Esophagus squamous epithelium (tissue), 4 donors: ENCODE measurements around the gene CNPY1.

ENCODE experiments used
- POLR2A ChIP-seq, 4 donors: fragments of 450-650 bp; IDR thresholded peaks; one replicate each; pipeline ENCODE4 v1.6.1; 2017; ENCODE audit warnings: antibody characterized with exemption in 4 of 4, mild to moderate bottlenecking in 4 of 4, moderate library complexity in 3 of 4
- TF ChIP-seq, protein P1 (sequence below), 6 experiments: fragments of 450-650 bp in 4 of 6; fragments of 200-600 bp in 2 of 6; sonication (generic) in 2 of 6; IDR thresholded peaks; one replicate each; pipeline ENCODE4 v1.5.1; 2016 to 2019; ENCODE audit warnings: antibody characterized with exemption in 6 of 6, mild to moderate bottlenecking in 4 of 6, moderate library complexity in 4 of 6

DNA sequence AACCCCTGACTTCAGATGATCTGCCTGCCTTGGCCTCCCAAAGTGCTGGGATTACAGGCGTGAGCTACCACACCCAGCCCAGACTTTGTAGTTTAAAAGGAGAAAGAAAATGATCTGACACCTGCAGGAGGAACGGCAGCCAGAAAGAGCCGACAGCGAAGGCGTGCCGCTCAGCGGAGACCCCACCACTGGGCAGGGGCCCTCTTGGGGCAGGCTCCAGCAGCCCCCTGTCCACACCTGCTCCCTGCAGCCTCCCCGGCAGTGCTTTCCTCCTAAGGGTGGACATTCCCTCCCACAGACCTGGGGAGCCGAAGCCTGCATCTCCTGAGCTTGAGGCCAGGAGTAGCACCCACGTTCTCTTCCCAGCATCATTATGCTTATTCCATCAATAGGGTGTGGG, 19.2 kb upstream of the CNPY1 start:
- no peak for TF ChIP-seq POLR2A (IDR thresholded peaks at IDR 0.05)
- TF ChIP-seq, protein P1, sequence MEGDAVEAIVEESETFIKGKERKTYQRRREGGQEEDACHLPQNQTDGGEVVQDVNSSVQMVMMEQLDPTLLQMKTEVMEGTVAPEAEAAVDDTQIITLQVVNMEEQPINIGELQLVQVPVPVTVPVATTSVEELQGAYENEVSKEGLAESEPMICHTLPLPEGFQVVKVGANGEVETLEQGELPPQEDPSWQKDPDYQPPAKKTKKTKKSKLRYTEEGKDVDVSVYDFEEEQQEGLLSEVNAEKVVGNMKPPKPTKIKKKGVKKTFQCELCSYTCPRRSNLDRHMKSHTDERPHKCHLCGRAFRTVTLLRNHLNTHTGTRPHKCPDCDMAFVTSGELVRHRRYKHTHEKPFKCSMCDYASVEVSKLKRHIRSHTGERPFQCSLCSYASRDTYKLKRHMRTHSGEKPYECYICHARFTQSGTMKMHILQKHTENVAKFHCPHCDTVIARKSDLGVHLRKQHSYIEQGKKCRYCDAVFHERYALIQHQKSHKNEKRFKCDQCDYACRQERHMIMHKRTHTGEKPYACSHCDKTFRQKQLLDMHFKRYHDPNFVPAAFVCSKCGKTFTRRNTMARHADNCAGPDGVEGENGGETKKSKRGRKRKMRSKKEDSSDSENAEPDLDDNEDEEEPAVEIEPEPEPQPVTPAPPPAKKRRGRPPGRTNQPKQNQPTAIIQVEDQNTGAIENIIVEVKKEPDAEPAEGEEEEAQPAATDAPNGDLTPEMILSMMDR (IDR thresholded peaks at IDR 0.05), result no peak
